NCI-H1105 treated with DMSO at 0.1 percent for 48 hours (cell line): ENCODE results near the gene HBE1.
"Not testable (repeated sequence)": the region's sequence is repeated elsewhere in the genome, so short reads cannot be mapped to it uniquely, and the experiment has no call there.

Experiments used
- DNase-seq: peaks from one replicate; lab custom pipeline; 2025; lab: John Stamatoyannopoulos, UW

The HBE1 gene

GRCh38 chr11:5269715-5270147 lies at the start of gene HBE1:
Gene HBE1 (minus strand): TSS chr11:5269945. CDS start chr11:5269890, 55 bp downstream.
- no peak for DNase-seq

GRCh38 chr11:5317292-5317691 lies 47.5 kb upstream of the HBE1 start:
- DNase-seq = no peak

GRCh38 chr11:5313326-5314023 lies 43.7 kb upstream of the HBE1 start:
- DNase-seq = not testable (repeated sequence)

- DNase-seq = no peak
These were observed 40.7 kb upstream of the HBE1 start for GRCh38 chr11:5310423-5310822.

GRCh38 chr11:5307256-5308019 lies 37.7 kb upstream of the HBE1 start:
- DNase-seq = no peak

GRCh38 chr11:5304046-5304445 lies 34.3 kb upstream of the HBE1 start:
- no peak for DNase-seq

GRCh38 chr11:5303626-5304025 lies 33.9 kb upstream of the HBE1 start:
- no peak for DNase-seq

GRCh38 chr11:5301846-5302245 lies 32.1 kb upstream of the HBE1 start, which contains the start of gene OR51B4:
Gene OR51B4 (minus strand): TSS chr11:5301946. CDS start chr11:5301946, 0 bp downstream.
- no peak for DNase-seq

- no peak for DNase-seq
These were observed 30.5 kb upstream of the HBE1 start for GRCh38 chr11:5300251-5300650.

- DNase-seq = no peak
These were observed 28.7 kb upstream of the HBE1 start for GRCh38 chr11:5298451-5298850.

GRCh38 chr11:5297721-5298323 lies 28.1 kb upstream of the HBE1 start:
- no peak for DNase-seq

GRCh38 chr11:5294342-5294995 lies 24.7 kb upstream of the HBE1 start:
- DNase-seq = not testable (repeated sequence)

- DNase-seq = no peak
These were observed 23.3 kb upstream of the HBE1 start for GRCh38 chr11:5293028-5293427.

- peak; percentile 6 for DNase-seq
These were observed 21.6 kb upstream of the HBE1 start for GRCh38 chr11:5291207-5291838.

GRCh38 chr11:5290106-5290505 lies 20.4 kb upstream of the HBE1 start:
- no peak for DNase-seq

- no peak for DNase-seq
These were observed 20.0 kb upstream of the HBE1 start for GRCh38 chr11:5289696-5290095.

GRCh38 chr11:5288906-5289550 lies 19.3 kb upstream of the HBE1 start:
- DNase-seq = no peak

- no peak for DNase-seq
These were observed 18.6 kb upstream of the HBE1 start for GRCh38 chr11:5288108-5288905.

- DNase-seq = no peak
These were observed 17.2 kb upstream of the HBE1 start for GRCh38 chr11:5286901-5287300.

GRCh38 chr11:5286351-5286750 lies 16.6 kb upstream of the HBE1 start:
- DNase-seq = no peak
